Activated CD4-positive, CD25-positive, alpha-beta regulatory T cell treated with anti-CD3 and anti-CD28 coated beads, Interleukin-2, amount 50 U/mL, for 16 hours (primary cell): ENCODE data around the gene CGB1.
"Not testable (repeated sequence)": the region's sequence is repeated elsewhere in the genome, so short reads cannot be mapped to it uniquely, and the experiment has no call there.

Experiments used
- DNase-seq: peaks from one replicate; pipeline ENCODE4 v3.0.0-alpha.2; 2020; ENCODE audit warnings: low read depth, low spot score

Gene CGB1

DNA sequence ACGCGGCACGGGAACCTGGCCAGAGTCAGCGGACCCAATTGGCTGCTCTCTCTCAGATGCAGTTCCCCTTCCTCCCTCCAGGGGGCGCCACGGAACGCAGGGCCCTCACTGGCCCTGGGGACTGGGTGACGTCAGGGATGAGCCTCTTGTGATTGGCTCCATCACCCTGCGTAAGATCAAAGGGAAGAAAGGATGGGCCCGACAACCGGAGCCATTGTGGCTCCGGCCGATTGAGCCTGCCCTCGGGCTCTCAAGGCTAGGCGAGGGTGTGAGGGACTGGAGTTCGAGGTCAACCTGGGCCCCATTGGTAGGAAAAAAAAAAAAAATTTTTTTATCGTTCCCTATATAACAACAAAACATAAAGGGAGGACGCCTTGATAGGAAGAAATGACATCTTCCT, at the start of gene CGB1:
TSS of gene CGB1 (minus strand) at position 81 of the 400 bp plus-strand sequence. CDS start 184 bp downstream, outside the sequence.
- DNase-seq, result not testable (repeated sequence)

DNA sequence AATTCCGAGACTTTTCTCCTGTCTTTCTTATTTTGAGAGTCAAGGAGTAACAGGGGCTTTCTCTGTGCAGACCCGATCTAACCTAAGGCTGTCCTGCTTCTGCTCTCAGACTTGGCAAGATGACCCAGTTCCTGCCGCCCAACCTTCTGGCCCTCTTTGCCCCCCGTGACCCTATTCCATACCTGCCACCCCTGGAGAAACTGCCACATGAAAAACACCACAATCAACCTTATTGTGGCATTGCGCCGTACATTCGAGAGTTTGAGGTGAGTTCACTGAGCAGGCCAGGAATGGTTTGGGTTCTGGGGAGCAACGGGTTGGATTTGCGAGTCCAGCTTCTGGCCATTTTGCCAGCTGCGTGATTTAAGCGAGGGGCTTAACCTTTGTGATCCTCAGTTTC, 49.6 kb upstream of the CGB1 start:
- no peak for DNase-seq

- DNase-seq, result no peak
Measured at GRCh38 chr19:49085868-49086232, 49.2 kb upstream of the CGB1 start.

GRCh38 chr19:49085020-49085867, 48.5 kb upstream of the CGB1 start, which contains the start of gene SNRNP70:
Gene SNRNP70, plus strand, starts transcription at chr19:49085451. Its CDS starts 964 bp downstream, at chr19:49086415.
- DNase-seq, result peak; percentile 97

- DNase-seq, result no peak
Measured at GRCh38 chr19:49084206-49085019, 47.7 kb upstream of the CGB1 start.

- DNase-seq, result no peak
Measured at GRCh38 chr19:49081273-49081672, 44.6 kb upstream of the CGB1 start.

- DNase-seq, result no peak
Measured at GRCh38 chr19:49080392-49080791, 43.7 kb upstream of the CGB1 start.

DNA sequence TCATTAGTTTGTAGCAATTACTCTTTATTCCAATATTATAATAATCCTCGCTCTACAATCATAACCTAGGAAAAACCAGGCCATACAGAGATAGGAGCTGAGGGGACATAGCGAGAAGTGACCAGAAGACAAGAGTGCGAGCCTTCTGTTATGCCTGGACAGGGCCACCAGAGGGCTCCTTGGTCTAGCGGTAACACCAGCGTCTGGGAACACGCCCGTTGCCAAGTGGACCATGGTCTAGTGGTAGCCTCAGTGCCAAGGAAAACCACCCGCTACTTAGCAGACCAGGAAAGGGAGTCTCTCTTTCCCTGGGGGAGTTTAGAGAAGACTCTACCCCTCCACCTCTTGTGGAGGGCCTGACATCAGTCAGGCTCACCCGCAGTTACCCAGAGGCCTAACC, 38.2 kb upstream of the CGB1 start:
- not testable (repeated sequence) for DNase-seq

DNA sequence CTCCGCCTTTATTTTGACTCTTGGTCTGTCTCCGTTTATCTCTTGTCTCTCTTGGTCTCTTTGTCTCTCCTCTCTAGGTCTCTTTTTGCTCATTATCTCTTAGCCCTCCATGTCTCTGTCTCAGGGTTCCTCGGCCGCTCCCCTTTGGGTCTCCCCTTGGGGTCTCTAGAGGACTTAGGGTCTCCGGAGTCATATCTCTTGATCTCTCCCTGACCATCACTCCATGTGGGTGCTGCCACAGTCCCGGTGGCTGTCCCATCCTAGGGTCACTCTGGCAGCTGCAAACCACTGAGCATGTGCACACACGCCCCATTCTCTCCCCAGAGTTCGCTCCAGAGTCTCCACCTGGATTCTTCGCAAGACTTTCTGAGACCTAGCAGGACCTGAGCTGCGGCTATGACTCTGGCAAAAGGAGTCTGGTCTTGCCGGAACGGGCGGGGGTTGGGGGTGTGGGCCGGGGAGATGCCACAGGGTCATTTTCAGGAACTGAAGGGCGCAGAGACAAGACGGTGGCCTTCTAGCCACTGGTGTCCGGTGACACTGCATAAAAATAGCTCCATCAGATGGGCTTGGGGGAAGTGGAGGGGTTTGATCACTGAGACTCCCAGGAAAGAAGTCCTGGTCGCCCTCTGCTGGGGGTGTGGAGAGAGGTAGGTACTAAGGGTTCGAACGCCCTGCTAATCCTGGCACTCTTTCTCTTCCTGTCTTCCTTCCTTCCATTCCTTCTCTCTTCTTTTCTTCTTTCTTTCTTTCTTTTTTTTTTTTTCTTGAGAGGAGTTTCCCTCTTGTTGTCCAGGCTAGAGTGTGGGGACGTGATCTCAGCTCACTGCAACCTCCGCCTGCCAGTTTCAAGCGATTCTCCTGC, 37.1 kb upstream of the CGB1 start:
- DNase-seq, result no peak

DNA sequence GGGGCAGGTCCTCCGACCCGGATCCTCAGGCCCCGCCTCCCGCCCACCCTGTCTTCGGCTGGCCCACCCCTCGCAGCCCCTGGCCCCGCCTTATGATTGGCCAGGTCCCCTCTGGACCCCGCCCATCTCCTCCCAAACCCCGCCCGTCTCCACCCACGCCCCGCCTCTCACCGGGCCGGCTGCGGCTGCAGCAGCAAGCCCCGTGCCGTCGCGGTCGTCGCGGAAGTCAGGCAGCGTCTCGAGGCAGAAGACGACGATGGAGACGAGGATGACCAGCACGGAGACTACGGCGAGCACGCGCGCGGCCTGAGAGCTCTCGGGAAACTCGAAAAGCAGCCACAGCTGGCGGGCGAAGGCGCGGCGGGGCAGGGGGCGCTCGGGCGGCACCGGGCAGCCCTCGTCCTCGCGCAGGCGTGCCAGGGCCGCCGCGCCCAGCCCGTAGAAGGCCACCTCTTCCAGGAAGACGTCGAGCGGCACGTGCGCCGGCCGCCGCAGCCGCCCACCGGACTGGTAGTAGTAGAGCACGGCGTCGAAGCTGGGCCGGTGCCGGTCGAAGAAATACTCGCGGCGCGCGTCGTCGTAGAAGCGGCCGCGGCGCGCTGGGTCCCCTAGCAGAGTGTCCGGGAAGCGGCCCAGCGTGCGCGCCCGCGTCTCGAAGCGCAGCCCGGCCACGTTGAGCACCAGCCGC, 35.3 kb upstream of the CGB1 start:
- DNase-seq, result no peak

- no peak for DNase-seq
Measured at GRCh38 chr19:49070416-49070815, 33.7 kb upstream of the CGB1 start.

DNA sequence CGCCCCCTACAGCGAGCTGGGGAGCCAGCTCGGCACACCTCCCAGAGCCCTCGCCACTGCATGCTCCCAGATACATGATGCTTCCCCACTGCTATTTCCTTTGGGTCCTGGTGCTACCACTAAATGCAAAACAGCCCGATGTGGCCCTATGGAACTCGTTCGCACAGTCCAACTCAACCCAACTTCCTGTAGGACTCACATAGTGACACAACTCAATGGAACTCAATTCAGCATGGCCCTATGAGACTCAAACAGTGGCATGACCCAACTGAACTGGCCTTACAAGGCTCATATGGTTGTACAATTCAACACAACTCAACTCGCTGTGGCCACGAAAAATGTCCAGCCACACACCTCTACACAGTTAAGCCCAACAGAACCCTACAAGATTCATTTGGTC, 32.3 kb upstream of the CGB1 start:
- no peak for DNase-seq

GRCh38 chr19:49067554-49067953, 30.9 kb upstream of the CGB1 start:
- DNase-seq, result no peak

- no peak for DNase-seq
Measured at GRCh38 chr19:49065905-49066512, 29.3 kb upstream of the CGB1 start.

- no peak for DNase-seq
Measured at GRCh38 chr19:49064768-49065611, 28.3 kb upstream of the CGB1 start, which contains the start of gene NTF4. Gene NTF4, minus strand, starts transcription at chr19:49064818. Its CDS starts 2,821 bp downstream, at chr19:49061997.

GRCh38 chr19:49064029-49064629, 27.4 kb upstream of the CGB1 start:
- DNase-seq, result no peak

- no peak for DNase-seq
Measured at GRCh38 chr19:49061445-49061844, 24.8 kb upstream of the CGB1 start.

GRCh38 chr19:49061000-49061399, 24.3 kb upstream of the CGB1 start:
- DNase-seq, result no peak

DNA sequence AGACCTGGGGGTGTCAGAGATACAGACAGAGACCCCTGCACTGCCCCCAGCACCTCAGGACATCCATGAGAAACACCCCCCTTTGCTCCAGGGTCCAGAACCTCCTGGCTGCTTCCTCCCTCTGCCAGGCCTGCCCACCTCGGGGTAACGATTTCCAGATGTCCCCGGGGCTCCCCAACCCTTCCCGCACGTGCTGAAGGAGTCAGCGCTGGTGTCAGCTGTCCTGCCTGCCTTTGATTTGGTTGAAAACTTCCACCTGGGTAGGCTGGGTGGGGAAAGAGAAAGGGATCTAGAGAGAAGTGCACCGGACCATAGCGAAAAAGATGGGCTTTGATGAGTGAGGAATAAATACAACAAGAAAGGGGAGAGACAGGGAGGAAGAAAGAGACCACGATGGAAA, 22.4 kb upstream of the CGB1 start:
- no peak for DNase-seq
